Smooth muscle cell (in vitro differentiated cells): ENCODE data around the gene NUP133. TPM values are rescaled to one million over a fixed set of nuclear protein-coding genes. Genes with fewer than 3 reads are reported as not detected.

ENCODE experiments used
- DNase-seq: peaks from one replicate; lab custom pipeline; 2025; ENCODE audit not compliant: unreplicated experiment; lab: John Stamatoyannopoulos, UW
- H2AFZ ChIP-seq: fragments of 200-600 bp; sonication (generic); 2 replicates; pipeline ENCODE4 v1.6.0; 2016; ENCODE audit warnings: antibody characterized with exemption, low read depth, mild to moderate bottlenecking
- H3F3A ChIP-seq: fragments of 200-600 bp; sonication (generic); 2 replicates; pipeline ENCODE4 v1.6.0; 2017; ENCODE audit warnings: antibody characterized with exemption, low read depth
- H3K27ac ChIP-seq: fragments of 200-600 bp; sonication (generic); 2 replicates; pipeline ENCODE4 v1.5.1; 2016; ENCODE audit warnings: low read depth, mild to moderate bottlenecking
- H3K27me3 ChIP-seq: fragments of 200-600 bp; sonication (generic); 2 replicates; pipeline ENCODE4 v1.6.1; 2016; ENCODE audit warnings: low read depth, mild to moderate bottlenecking
- H3K36me3 ChIP-seq: fragments of 200-600 bp; sonication (generic); 2 replicates; pipeline ENCODE4 v1.5.1; 2016; ENCODE audit warnings: low read depth
- H3K4me1 ChIP-seq: fragments of 200-600 bp; sonication (generic); 2 replicates; pipeline ENCODE4 v1.5.1; 2016; ENCODE audit warnings: low read depth
- H3K4me2 ChIP-seq: fragments of 200-600 bp; sonication (generic); 2 replicates; pipeline ENCODE4 v1.6.0; 2016; ENCODE audit warnings: mild to moderate bottlenecking
- H3K4me3 ChIP-seq: fragments of 200-600 bp; sonication (generic); 2 replicates; pipeline ENCODE4 v1.5.1; 2016; ENCODE audit warnings: mild to moderate bottlenecking
- H3K79me2 ChIP-seq: fragments of 200-600 bp; sonication (generic); 2 replicates; pipeline ENCODE4 v1.6.0; 2016; ENCODE audit warnings: low read depth, mild to moderate bottlenecking
- H3K9ac ChIP-seq: fragments of 200-600 bp; sonication (generic); 2 replicates; pipeline ENCODE4 v1.6.0; 2016; ENCODE audit warnings: low read depth
- H3K9me3 ChIP-seq: fragments of 200-600 bp; sonication (generic); replicated peaks from 2 replicates; pipeline ENCODE4 v1.5.1; 2016; ENCODE audit warnings: low read depth
- H4K20me1 ChIP-seq: fragments of 200-600 bp; sonication (generic); 2 replicates; pipeline ENCODE4 v1.6.0; 2016; ENCODE audit warnings: low read depth
- CTCF ChIP-seq: fragments of 200-600 bp; sonication (generic); IDR thresholded peaks from 2 replicates; pipeline ENCODE4 v1.5.1; 2017; ENCODE audit warnings: borderline replicate concordance, mild to moderate bottlenecking, antibody characterized with exemption; ENCODE audit not compliant: insufficient read depth, poor library complexity, severe bottlenecking
- WGBS: methylation state at CpG from one replicate; pipeline ENCODE4 v1.1.7; 2016; ENCODE audit warnings: low lambda C conversion rate; 5-methylcytosine and 5-hydroxymethylcytosine counted together
- polyA plus RNA-seq: library from polyadenylated mRNA; unstranded; fragments of >200 nt; fragmentation: Nextera tagmentation; extraction: Ambion mirVana; gene quantifications from 2 replicates; pipeline ENCODE4 v1.2.1, GENCODE V29; 2016
- total RNA-seq: library from RNA; depleted of rRNA; stranded (reverse); fragments of >200 nt; gene quantifications from 2 replicates; pipeline ENCODE4 v1.2.3, GENCODE V29; 2014

The NUP133 gene
- total and polyA plus RNA-seq, 2 experiments from 2014 or later: 15.5 to 40.0 TPM

GRCh38 chr1:229431284-229432115, 76.6 kb downstream of the NUP133 start:
- no peak for TF ChIP-seq CTCF
- Histone ChIP-seq H3K79me2 (no peaks in the 10 kb centered on the region), H2AFZ (no peak overlapping the region), H3F3A (no peaks in the 10 kb centered on the region), H3K9ac (no peak overlapping the region), H3K36me3 (no peaks in the 10 kb centered on the region), H3K9me3 (no peaks in the 10 kb centered on the region), H3K4me2 (no peak overlapping the region), H3K4me3 (no peak overlapping the region), H4K20me1 (no peaks in the 10 kb centered on the region), H3K4me1 (peaks cover 5% of the 10 kb centered on the region), H3K27ac (no peak overlapping the region), H3K27me3 (peaks cover 35% of the 10 kb centered on the region)
- WGBS: 90% methylated on average over 45 of the region's 65 CpGs
- no peak for DNase-seq

GRCh38 chr1:229430761-229431283, 77.3 kb downstream of the NUP133 start:
- Histone ChIP-seq H3K27ac (no peak overlapping the region), H3F3A (no peaks in the 10 kb centered on the region), H3K27me3 (peaks cover 31% of the 10 kb centered on the region), H3K36me3 (no peaks in the 10 kb centered on the region), H4K20me1 (no peaks in the 10 kb centered on the region), H3K9me3 (no peaks in the 10 kb centered on the region), H2AFZ (no peak overlapping the region), H3K4me1 (peaks cover 5% of the 10 kb centered on the region), H3K4me2 (no peak overlapping the region), H3K9ac (no peak overlapping the region), H3K79me2 (no peaks in the 10 kb centered on the region), H3K4me3 (no peak overlapping the region)
- no peak for DNase-seq
- no peak for TF ChIP-seq CTCF
- 26% methylated on average over 16 of the region's 16 CpGs for WGBS

- no peak overlapping the region for H3K4me2 ChIP-seq
- no peak overlapping the region for H3K4me3 ChIP-seq
- WGBS: 89% methylated on average over 3 of the region's 3 CpGs
- H3K79me2 ChIP-seq: no peaks in the 10 kb centered on the region
- H3K9ac ChIP-seq: no peak overlapping the region
- no peaks in the 10 kb centered on the region for H4K20me1 ChIP-seq
- no peak overlapping the region for H3K27ac ChIP-seq
- H3K36me3 ChIP-seq: no peaks in the 10 kb centered on the region
- H3K27me3 ChIP-seq: peaks cover 11% of the 10 kb centered on the region
- no peak for TF ChIP-seq CTCF
- H3K9me3 ChIP-seq: no peaks in the 10 kb centered on the region
- no peaks in the 10 kb centered on the region for H3F3A ChIP-seq
- H3K4me1 ChIP-seq: no peaks in the 10 kb centered on the region
- no peak overlapping the region for H2AFZ ChIP-seq
- no peak for DNase-seq
Measured at GRCh38 chr1:229428256-229428655, 79.9 kb downstream of the NUP133 start.
